Inferior parietal cortex (tissue), 1 donor: Measurements from ENCODE around the gene BGLAP.
A peak's percentile ranks its signal among the peaks of the same experiment; 100 is the strongest.

ENCODE experiments used
- DNase-seq: peaks from one replicate; pipeline ENCODE4 v3.0.0-alpha.2; 2016; ENCODE audit errors: extremely low spot score

The BGLAP gene

DNA sequence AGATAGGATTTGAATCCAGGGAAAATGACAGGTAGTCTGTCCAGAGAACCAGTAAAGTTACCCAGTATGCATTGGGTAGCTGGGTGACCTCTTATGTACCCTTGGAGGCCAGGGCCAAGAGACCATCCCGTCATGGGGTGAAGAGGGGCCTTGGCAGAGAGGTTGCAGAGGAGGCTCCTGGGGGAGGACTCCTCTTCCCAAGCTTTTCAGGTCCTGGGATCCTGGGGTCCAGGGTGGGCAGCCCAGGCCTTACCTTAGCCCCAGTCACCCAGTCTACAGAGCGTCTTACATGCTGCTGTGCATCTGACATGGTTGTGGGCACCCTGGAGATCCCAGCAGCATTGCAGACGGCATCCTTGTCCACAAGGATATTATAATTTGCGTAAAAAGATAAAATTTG, 15.2 kb upstream of the BGLAP start:
- DNase-seq = no peak

DNA sequence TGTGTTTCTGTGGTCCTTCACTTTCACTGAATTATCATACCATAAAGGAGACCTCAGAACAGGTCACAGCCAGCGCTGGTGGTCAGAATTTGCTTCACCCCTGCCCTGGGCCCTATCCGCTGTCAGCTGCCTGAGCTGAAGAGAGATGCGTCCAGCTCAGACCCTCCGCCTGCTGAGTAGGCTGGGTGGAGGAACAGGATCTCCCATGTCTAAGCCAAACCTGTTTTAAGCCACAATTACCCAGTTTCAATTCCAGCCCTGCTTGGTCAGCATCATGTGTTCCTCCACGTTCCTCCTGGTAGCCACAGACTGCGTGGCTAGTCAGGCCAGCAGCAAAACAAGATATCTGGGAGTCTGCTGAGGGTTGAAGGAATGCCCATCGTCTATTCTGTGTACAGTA, 13.5 kb upstream of the BGLAP start:
- DNase-seq = no peak

GRCh38 chr1:156229809-156230472, 12.0 kb upstream of the BGLAP start:
- no peak for DNase-seq

- DNase-seq = no peak
These were observed 11.5 kb upstream of the BGLAP start for GRCh38 chr1:156230473-156230837.

- DNase-seq = no peak
These were observed 9.6 kb upstream of the BGLAP start for GRCh38 chr1:156232201-156232894.

- DNase-seq = no peak
These were observed 8.4 kb upstream of the BGLAP start for GRCh38 chr1:156233426-156234127.

DNA sequence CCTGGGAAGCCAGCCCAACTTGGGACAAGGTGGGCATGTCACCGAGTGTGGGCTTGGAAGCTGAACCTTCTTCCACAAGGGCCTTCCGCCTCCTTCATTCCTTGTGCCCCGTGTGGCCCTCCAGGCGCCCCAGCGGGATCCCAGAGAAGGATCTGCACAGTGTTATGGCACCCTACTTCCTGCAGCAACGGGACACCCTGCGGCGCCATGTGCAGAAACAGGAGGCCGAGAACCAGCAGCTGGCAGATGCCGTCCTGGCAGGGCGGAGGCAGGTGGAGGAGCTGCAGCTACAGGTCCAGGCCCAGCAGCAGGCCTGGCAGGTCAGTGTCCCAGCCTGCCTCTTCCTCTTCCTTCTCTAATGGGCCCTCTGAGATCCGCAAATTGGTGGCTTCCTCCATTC, 5.8 kb upstream of the BGLAP start:
- DNase-seq = no peak

- no peak for DNase-seq
These were observed 3.7 kb upstream of the BGLAP start for GRCh38 chr1:156238248-156238647.

GRCh38 chr1:156241311-156241811, 623 bp upstream of the BGLAP start:
- DNase-seq = no peak

DNA sequence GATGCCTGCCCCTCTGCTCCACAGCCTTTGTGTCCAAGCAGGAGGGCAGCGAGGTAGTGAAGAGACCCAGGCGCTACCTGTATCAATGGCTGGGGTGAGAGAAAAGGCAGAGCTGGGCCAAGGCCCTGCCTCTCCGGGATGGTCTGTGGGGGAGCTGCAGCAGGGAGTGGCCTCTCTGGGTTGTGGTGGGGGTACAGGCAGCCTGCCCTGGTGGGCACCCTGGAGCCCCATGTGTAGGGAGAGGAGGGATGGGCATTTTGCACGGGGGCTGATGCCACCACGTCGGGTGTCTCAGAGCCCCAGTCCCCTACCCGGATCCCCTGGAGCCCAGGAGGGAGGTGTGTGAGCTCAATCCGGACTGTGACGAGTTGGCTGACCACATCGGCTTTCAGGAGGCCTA, 754 bp downstream of the BGLAP start:
- no peak for DNase-seq

DNA sequence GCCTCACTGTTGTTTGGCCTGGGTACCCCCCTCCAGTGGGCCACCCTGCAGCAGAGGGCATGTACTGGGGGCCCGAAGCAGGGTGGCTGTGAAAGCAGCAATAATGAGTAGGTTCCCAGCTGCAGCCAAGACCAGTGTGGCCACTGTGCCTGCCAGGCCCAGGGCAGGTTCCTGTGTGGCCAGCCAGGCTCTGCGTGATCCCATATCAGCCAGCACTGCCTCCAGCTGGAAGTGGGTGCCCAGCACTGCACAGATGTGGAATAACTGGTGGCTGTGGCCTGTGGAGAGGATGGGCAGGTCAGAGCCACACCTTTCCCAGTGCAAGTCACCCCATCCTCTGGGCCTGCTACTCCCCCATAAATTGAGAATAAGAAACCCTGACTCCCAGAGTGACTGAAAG, 2.1 kb downstream of the BGLAP start:
- no peak for DNase-seq

- no peak for DNase-seq
These were observed 2.7 kb downstream of the BGLAP start for GRCh38 chr1:156244712-156245111.

DNA sequence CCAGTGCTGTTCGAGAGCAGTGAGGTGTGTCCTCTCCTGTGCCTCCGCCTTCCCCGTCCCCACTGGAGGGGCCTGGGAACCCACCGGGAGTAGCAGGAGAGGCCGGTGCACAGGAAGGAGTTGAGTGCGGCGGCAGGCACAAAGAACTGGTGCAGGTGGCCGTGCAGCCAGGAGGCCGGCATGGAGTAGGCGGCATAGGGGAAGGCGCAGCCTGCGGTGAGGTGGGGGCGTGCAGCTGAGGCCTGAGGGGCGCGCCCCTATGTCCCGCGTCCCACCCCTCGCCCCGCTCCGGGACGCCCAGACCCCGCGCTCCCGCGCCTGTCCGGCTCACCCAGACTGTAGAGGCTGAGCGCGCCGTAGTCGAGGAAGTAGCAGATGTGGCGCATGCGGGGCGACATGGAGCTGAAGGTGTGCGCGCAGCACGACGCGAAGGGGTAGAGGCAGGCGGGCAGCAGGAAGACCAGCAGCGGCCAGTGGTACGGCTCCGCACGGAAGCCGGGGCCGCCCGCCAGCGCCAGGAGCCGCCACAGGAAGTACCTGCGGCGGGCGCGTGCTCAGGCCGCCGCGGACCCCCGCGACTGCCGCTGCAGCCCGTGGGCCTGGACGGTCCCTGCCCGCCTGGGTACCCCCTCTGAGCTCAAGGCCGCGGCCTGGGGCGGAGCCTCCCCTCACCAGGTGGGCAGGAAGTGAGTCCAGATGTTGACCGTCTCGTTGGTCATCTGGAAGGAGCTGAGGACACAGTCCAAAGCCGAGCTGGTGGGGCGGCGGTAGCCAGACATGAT, 3.7 kb downstream of the BGLAP start:
- DNase-seq = no peak

GRCh38 chr1:156246241-156246780, 4.3 kb downstream of the BGLAP start:
- DNase-seq = no peak

- no peak for DNase-seq
These were observed 4.9 kb downstream of the BGLAP start for GRCh38 chr1:156246781-156247459.

GRCh38 chr1:156247460-156248322, 5.7 kb downstream of the BGLAP start, which contains the start of gene PAQR6:
Gene PAQR6 (minus strand): TSS chr1:156248056. CDS start chr1:156246731, 1,325 bp downstream.
- peak; percentile 81 for DNase-seq

DNA sequence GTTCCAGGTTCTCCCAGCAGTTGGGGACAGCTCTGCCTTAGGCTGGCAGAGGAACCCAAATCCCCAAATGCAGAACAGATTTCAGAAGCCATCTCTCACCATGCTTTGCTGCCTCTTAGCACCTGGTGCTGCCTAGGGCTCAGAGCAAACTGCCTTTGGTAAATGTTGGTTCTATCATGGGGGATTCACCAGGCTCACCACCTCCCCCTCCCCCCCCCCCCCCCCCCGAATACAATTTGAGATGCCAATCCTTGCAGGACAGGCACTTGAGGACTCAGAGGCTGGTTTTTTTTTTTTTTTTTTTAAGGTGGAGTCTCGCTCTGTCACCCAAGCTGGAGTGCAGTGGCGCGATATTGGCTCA, 6.3 kb downstream of the BGLAP start:
- DNase-seq = no peak

DNA sequence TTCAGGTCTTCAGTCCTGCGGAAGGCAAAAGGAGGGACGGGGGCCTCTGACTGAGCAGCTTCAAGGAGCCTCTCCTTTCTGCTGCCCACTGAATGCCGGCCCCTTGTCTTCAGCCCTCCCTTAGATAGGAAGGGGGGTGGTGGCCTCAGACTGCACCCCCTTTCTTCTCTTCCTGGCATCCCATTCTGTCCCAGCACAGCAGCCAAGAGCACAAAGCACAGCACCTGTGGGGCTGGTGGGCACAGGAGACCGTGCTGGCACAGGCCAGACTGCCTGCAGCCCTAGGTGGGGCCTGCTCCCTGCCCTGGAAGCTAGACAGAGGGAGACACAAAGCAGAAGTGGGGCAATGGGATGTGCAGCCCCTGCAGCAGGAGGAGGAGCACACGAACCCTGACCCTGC, 7.6 kb downstream of the BGLAP start:
- DNase-seq = no peak

DNA sequence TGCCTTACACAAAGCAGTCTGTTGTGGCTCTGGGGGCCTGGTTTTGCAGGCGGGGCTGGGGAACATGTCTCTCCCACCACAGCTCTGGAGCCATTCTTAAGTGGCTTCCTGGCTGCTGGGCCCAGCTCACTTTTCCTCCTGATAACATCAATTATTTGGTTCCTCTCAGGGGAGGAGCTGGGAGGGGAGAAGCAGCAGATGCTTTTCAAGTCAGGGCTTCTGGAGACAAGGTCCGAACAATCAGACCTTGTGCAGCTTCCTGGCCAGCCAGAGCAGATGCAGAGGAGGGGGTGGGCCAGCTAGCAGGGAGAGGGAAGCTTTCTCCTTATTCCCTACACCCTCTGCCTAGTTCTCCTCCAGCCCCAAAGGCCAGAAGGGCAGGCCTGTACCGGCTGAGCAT, 9.5 kb downstream of the BGLAP start:
- no peak for DNase-seq

GRCh38 chr1:156253634-156254033, 11.7 kb downstream of the BGLAP start:
- DNase-seq = no peak
